Liver (tissue), 9 donors: ENCODE results near the gene BOC. TPM values are rescaled to one million over a fixed set of nuclear protein-coding genes. Genes with fewer than 3 reads are reported as not detected.

Experiments
- DNase-seq: peaks from one replicate; pipeline ENCODE4 v3.0.0-alpha.2; 2017; ENCODE audit warnings: low spot score
- H3K27ac ChIP-seq, 2 donors: one replicate each; pipeline ENCODE4 v1.7.0; 2013; ENCODE audit warnings: inconsistent platforms in 2 of 2, low read length in 2 of 2, control low read depth in 1 of 2, low read depth in 1 of 2, mild to moderate bottlenecking in 1 of 2
- H3K27me3 ChIP-seq, 4 donors: one replicate each; pipeline versions ENCODE4 v1.6.1 to v1.7.0; 2013; ENCODE audit warnings: low read length in 3 of 4, inconsistent platforms in 1 of 4, mild to moderate bottlenecking in 1 of 4, moderate library complexity in 1 of 4; ENCODE audit not compliant: control insufficient read depth in 4 of 4, insufficient read depth in 4 of 4
- H3K36me3 ChIP-seq, 4 donors: one replicate each; pipeline versions ENCODE4 v1.6.1 to v1.7.0; 2013; ENCODE audit warnings: low read length in 3 of 4, mild to moderate bottlenecking in 3 of 4, low read depth in 1 of 4, moderate library complexity in 1 of 4; ENCODE audit not compliant: control insufficient read depth in 4 of 4, insufficient read depth in 3 of 4
- H3K4me1 ChIP-seq, 4 donors: one replicate each; pipeline versions ENCODE4 v1.6.1 to v1.7.0; 2013; ENCODE audit warnings: low read length in 3 of 4, mild to moderate bottlenecking in 3 of 4, moderate library complexity in 1 of 4; ENCODE audit not compliant: control insufficient read depth in 4 of 4, insufficient read depth in 4 of 4
- H3K4me3 ChIP-seq, 3 donors: one replicate each; pipeline versions ENCODE4 v1.6.1 to v1.7.0; 2013; ENCODE audit warnings: low read length in 3 of 3, control low read depth in 1 of 3, low read depth in 1 of 3, mild to moderate bottlenecking in 1 of 3
- H3K9ac ChIP-seq, 2 donors: one replicate each; pipeline ENCODE4 v1.7.0; 2013; ENCODE audit warnings: low read length in 2 of 2, mild to moderate bottlenecking in 2 of 2, moderate library complexity in 2 of 2, control low read depth in 1 of 2, low read depth in 1 of 2
- H3K9me3 ChIP-seq, 4 donors: one replicate each; pipeline versions ENCODE4 v1.6.1 to v1.7.0; 2013; ENCODE audit warnings: low read length in 3 of 4; ENCODE audit not compliant: control insufficient read depth in 4 of 4
- EGR1 ChIP-seq, 2 donors: IDR thresholded peaks; 2 replicates each; pipeline ENCODE4 v1.6.1; 2016 to 2018; ENCODE audit warnings: antibody characterized with exemption in 2 of 2, low read depth in 2 of 2
- FOXA1 ChIP-seq: IDR thresholded peaks from 2 replicates; pipeline ENCODE4 v1.6.1; 2016; ENCODE audit warnings: antibody characterized with exemption
- FOXA2 ChIP-seq: IDR thresholded peaks from 2 replicates; pipeline ENCODE4 v1.6.1; 2016; ENCODE audit warnings: antibody characterized with exemption
- GABPA ChIP-seq, 2 donors: IDR thresholded peaks in 1 of 2; conservative IDR thresholded peaks in 1 of 2; 2 replicates each; pipeline ENCODE4 v1.6.1; 2016; ENCODE audit warnings: antibody characterized with exemption in 2 of 2, mild to moderate bottlenecking in 1 of 2, moderate library complexity in 1 of 2
- HNF4A ChIP-seq, 2 donors: conservative IDR thresholded peaks; 2 replicates each; pipeline ENCODE4 v1.6.1; 2016; ENCODE audit warnings: antibody characterized with exemption in 2 of 2, mild to moderate bottlenecking in 2 of 2
- HNF4G ChIP-seq: IDR thresholded peaks from 2 replicates; pipeline ENCODE4 v1.6.1; 2016; ENCODE audit warnings: antibody characterized with exemption
- JUND ChIP-seq, 2 donors: IDR thresholded peaks; 2 replicates each; pipeline ENCODE4 v1.6.1; 2016; ENCODE audit warnings: antibody characterized with exemption in 2 of 2
- NR2F2 ChIP-seq: IDR thresholded peaks from 2 replicates; pipeline ENCODE4 v1.6.1; 2016; ENCODE audit warnings: antibody characterized with exemption
- RAD21 ChIP-seq, 2 donors: IDR thresholded peaks; 2 replicates each; pipeline ENCODE4 v1.6.1; 2016; ENCODE audit warnings: antibody characterized with exemption in 2 of 2, mild to moderate bottlenecking in 2 of 2
- RXRA ChIP-seq, 2 donors: IDR thresholded peaks; 2 replicates each; pipeline ENCODE4 v1.6.1; 2017 to 2018; ENCODE audit warnings: antibody characterized with exemption in 2 of 2, mild to moderate bottlenecking in 1 of 2
- SP1 ChIP-seq: IDR thresholded peaks from 2 replicates; pipeline ENCODE4 v1.6.1; 2018; ENCODE audit warnings: antibody characterized with exemption, mild to moderate bottlenecking
- TAF1 ChIP-seq: conservative IDR thresholded peaks from 2 replicates; pipeline ENCODE4 v1.6.1; 2016; ENCODE audit warnings: antibody characterized with exemption, mild to moderate bottlenecking
- YY1 ChIP-seq: IDR thresholded peaks from 2 replicates; pipeline ENCODE4 v1.6.1; 2016; ENCODE audit warnings: antibody characterized with exemption, mild to moderate bottlenecking
- WGBS: extraction: QIAGEN DNeasy Blood & Tissue Kit; methylation state at CpG from one replicate; pipeline ENCODE4 v1.1.7; 2013; 5-methylcytosine and 5-hydroxymethylcytosine counted together
- polyA plus RNA-seq, 2 donors: library from polyadenylated mRNA; stranded (reverse) in 1 of 2; unstranded in 1 of 2; fragments of 200-250 nt in 1 of 2; fragments of >200 nt in 1 of 2; fragmentation: Nextera tagmentation in 1 of 2; extraction: Ambion mirVana in 1 of 2; gene quantifications; one replicate each; pipeline versions ENCODE4 v1.2.1 to v1.2.3, GENCODE V29; 2013 to 2015
- total RNA-seq, 2 donors: library from RNA; depleted of rRNA; stranded (reverse); fragments of >200 nt; gene quantifications; one replicate each; pipeline ENCODE4 v1.2.3, GENCODE V29; 2014
- TF ChIP-seq, protein P1 (sequence below): fragments of 150-350 bp; IDR thresholded peaks from 2 replicates; pipeline ENCODE4 v1.5.1; 2017; ENCODE audit warnings: improper control_type of control experiment, low read depth, low read length; ENCODE audit not compliant: missing input control
- TF ChIP-seq, protein P2 (sequence below): IDR thresholded peaks from 2 replicates; pipeline ENCODE4 v1.6.1; 2016; ENCODE audit warnings: antibody characterized with exemption, mild to moderate bottlenecking
- TF ChIP-seq, protein P3 (sequence below): IDR thresholded peaks from 2 replicates; pipeline ENCODE4 v1.6.1; 2016; ENCODE audit warnings: antibody characterized with exemption
- donor health status: healthy.
- donor health status: healthy.
- donor health status: healthy.
- donor health status: healthy.
- donor health status: healthy.

The BOC gene
- total and polyA plus RNA-seq, 4 donors, result 0.31 to 1.5 (median 0.65) TPM; not detected in 1

DNA sequence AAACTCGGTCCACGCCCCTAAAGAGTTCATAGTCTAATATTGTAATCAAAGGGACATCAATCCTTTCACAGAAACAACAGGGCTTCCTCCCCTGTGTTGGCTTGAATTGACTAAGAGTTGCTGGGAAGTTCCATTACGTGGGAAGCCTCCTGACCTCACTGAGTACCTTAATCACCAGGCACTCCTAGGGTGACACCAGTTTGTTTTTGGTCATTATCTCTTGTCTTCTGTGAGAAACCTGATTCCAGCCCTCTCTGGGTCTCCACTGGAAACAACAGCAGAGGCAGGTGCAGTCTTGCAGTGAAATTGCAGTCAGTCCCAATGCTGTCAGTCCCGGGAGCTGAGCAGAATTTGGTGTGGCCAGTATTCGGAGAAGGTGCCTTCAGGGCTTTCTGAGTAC is 55.4 kb downstream of the BOC start:
- Histone ChIP-seq H3K4me1 (no peaks in the 10 kb centered on the region), H3K9me3 (no peaks in the 10 kb centered on the region), H3K27ac (no peak overlapping the region), H3K27me3 (no peaks in the 10 kb centered on the region), H3K36me3 (no peaks in the 10 kb centered on the region), H3K4me3 (no peak overlapping the region), H3K9ac (no peak overlapping the region)
- no peak for DNase-seq
- TF ChIP-seq SP1, result no peak
- no peak for TF ChIP-seq TAF1
- no peak for TF ChIP-seq FOXA1
- TF ChIP-seq, protein P1, sequence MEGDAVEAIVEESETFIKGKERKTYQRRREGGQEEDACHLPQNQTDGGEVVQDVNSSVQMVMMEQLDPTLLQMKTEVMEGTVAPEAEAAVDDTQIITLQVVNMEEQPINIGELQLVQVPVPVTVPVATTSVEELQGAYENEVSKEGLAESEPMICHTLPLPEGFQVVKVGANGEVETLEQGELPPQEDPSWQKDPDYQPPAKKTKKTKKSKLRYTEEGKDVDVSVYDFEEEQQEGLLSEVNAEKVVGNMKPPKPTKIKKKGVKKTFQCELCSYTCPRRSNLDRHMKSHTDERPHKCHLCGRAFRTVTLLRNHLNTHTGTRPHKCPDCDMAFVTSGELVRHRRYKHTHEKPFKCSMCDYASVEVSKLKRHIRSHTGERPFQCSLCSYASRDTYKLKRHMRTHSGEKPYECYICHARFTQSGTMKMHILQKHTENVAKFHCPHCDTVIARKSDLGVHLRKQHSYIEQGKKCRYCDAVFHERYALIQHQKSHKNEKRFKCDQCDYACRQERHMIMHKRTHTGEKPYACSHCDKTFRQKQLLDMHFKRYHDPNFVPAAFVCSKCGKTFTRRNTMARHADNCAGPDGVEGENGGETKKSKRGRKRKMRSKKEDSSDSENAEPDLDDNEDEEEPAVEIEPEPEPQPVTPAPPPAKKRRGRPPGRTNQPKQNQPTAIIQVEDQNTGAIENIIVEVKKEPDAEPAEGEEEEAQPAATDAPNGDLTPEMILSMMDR, result no peak
- no peak for TF ChIP-seq FOXA2
- TF ChIP-seq, protein P2, sequence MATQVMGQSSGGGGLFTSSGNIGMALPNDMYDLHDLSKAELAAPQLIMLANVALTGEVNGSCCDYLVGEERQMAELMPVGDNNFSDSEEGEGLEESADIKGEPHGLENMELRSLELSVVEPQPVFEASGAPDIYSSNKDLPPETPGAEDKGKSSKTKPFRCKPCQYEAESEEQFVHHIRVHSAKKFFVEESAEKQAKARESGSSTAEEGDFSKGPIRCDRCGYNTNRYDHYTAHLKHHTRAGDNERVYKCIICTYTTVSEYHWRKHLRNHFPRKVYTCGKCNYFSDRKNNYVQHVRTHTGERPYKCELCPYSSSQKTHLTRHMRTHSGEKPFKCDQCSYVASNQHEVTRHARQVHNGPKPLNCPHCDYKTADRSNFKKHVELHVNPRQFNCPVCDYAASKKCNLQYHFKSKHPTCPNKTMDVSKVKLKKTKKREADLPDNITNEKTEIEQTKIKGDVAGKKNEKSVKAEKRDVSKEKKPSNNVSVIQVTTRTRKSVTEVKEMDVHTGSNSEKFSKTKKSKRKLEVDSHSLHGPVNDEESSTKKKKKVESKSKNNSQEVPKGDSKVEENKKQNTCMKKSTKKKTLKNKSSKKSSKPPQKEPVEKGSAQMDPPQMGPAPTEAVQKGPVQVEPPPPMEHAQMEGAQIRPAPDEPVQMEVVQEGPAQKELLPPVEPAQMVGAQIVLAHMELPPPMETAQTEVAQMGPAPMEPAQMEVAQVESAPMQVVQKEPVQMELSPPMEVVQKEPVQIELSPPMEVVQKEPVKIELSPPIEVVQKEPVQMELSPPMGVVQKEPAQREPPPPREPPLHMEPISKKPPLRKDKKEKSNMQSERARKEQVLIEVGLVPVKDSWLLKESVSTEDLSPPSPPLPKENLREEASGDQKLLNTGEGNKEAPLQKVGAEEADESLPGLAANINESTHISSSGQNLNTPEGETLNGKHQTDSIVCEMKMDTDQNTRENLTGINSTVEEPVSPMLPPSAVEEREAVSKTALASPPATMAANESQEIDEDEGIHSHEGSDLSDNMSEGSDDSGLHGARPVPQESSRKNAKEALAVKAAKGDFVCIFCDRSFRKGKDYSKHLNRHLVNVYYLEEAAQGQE, result no peak
- TF ChIP-seq, protein P3, sequence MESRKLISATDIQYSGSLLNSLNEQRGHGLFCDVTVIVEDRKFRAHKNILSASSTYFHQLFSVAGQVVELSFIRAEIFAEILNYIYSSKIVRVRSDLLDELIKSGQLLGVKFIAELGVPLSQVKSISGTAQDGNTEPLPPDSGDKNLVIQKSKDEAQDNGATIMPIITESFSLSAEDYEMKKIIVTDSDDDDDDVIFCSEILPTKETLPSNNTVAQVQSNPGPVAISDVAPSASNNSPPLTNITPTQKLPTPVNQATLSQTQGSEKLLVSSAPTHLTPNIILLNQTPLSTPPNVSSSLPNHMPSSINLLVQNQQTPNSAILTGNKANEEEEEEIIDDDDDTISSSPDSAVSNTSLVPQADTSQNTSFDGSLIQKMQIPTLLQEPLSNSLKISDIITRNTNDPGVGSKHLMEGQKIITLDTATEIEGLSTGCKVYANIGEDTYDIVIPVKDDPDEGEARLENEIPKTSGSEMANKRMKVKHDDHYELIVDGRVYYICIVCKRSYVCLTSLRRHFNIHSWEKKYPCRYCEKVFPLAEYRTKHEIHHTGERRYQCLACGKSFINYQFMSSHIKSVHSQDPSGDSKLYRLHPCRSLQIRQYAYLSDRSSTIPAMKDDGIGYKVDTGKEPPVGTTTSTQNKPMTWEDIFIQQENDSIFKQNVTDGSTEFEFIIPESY, result no peak
- no peak for TF ChIP-seq RAD21 (IDR thresholded peaks at IDR 0.05)
- TF ChIP-seq JUND (IDR thresholded peaks at IDR 0.05), result no peak
- TF ChIP-seq GABPA (IDR thresholded peaks at IDR 0.05 in 1 of 2, conservative IDR thresholded peaks at IDR 0.05 in 1 of 2), result no peak
- no peak for TF ChIP-seq HNF4A (conservative IDR thresholded peaks at IDR 0.05)
- 79% methylated on average over 5 of the region's 5 CpGs for WGBS

DNA sequence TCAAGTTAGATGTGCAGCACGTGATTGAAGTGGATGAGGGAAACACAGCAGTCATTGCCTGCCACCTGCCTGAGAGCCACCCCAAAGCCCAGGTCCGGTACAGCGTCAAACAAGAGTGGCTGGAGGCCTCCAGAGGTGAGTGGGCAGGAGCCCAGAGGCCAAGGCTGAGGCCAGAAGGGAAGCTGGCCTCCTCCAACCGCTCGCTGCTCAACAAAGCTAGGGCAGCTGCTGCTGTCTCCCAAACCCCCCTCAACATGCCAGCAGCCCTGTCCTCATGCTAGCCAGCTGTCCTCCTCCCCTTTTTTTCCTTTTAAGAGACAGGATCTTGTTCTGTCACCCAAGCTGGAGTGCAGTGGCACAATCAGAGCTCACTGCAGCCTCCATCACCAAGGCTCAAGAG is 57.0 kb downstream of the BOC start:
- TF ChIP-seq RAD21 (IDR thresholded peaks at IDR 0.05), result no peak
- TF ChIP-seq EGR1 (IDR thresholded peaks at IDR 0.05; ENCODE audit: low read depth in 2 of 2), result no peak
- TF ChIP-seq HNF4G, result no peak
- TF ChIP-seq RXRA (IDR thresholded peaks at IDR 0.05), result no peak
- TF ChIP-seq YY1, result no peak
- TF ChIP-seq HNF4A (conservative IDR thresholded peaks at IDR 0.05), result no peak
- TF ChIP-seq, protein P3, result no peak
- TF ChIP-seq GABPA (IDR thresholded peaks at IDR 0.05 in 1 of 2, conservative IDR thresholded peaks at IDR 0.05 in 1 of 2), result no peak
- no peak for TF ChIP-seq NR2F2
- no peaks in the 10 kb centered on the region for H3K27me3 ChIP-seq
- DNase-seq, result no peak
- no peak overlapping the region for H3K9ac ChIP-seq
- H3K27ac ChIP-seq, result no peak overlapping the region
- no peaks in the 10 kb centered on the region for H3K9me3 ChIP-seq
- WGBS, result 94% methylated on average over 5 of the region's 5 CpGs
- no peaks in the 10 kb centered on the region for H3K36me3 ChIP-seq
- no peak overlapping the region for H3K4me3 ChIP-seq
- H3K4me1 ChIP-seq, result no peaks in the 10 kb centered on the region
